Peyer's patch (tissue), 4 donors: ENCODE measurements around the gene IL17A.

Experiments used
- POLR2A ChIP-seq, 2 donors: fragments of 450-650 bp; IDR thresholded peaks; one replicate each; pipeline ENCODE4 v1.5.1; 2017; ENCODE audit warnings: antibody characterized with exemption in 2 of 2, mild to moderate bottlenecking in 2 of 2, moderate library complexity in 2 of 2
- TF ChIP-seq, protein P1 (sequence below), 6 experiments: fragments of 450-650 bp in 4 of 6; fragments of 200-600 bp in 2 of 6; sonication (generic) in 1 of 6; IDR thresholded peaks; one replicate each; pipeline ENCODE4 v1.5.1; 2017 to 2019; ENCODE audit warnings: antibody characterized with exemption in 6 of 6, mild to moderate bottlenecking in 3 of 6, moderate library complexity in 1 of 6

DNA sequence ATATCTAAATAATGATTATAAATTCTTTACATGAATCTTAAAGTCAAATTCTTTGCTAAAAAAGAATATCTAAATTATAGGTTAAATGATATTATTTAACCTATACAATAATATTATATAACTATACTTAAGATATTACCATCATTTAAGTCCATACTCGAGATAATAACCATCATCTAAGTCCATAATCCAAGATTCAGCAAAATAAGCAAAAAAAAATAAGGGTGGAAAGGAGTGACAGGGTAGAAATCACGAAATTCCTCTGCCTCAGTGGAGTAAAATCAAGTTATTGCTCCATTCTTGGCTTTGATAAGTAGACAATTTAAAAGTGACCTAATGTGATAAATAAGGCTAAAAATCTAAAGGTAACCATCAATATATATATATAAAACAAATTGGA is 9.7 kb downstream of the IL17A start:
- TF ChIP-seq, protein P1, sequence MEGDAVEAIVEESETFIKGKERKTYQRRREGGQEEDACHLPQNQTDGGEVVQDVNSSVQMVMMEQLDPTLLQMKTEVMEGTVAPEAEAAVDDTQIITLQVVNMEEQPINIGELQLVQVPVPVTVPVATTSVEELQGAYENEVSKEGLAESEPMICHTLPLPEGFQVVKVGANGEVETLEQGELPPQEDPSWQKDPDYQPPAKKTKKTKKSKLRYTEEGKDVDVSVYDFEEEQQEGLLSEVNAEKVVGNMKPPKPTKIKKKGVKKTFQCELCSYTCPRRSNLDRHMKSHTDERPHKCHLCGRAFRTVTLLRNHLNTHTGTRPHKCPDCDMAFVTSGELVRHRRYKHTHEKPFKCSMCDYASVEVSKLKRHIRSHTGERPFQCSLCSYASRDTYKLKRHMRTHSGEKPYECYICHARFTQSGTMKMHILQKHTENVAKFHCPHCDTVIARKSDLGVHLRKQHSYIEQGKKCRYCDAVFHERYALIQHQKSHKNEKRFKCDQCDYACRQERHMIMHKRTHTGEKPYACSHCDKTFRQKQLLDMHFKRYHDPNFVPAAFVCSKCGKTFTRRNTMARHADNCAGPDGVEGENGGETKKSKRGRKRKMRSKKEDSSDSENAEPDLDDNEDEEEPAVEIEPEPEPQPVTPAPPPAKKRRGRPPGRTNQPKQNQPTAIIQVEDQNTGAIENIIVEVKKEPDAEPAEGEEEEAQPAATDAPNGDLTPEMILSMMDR (IDR thresholded peaks at IDR 0.05) = no peak
- TF ChIP-seq POLR2A (IDR thresholded peaks at IDR 0.05) = no peak
